D341Med (cell line): ENCODE measurements around the gene CCDC83.
"Not testable (repeated sequence)": the region's sequence is repeated elsewhere in the genome, so short reads cannot be mapped to it uniquely, and the experiment has no call there.

Source experiments
- DNase-seq: peaks from one replicate; pipeline ENCODE4 v3.0.0; 2012; ENCODE audit warnings: low spot score

CCDC83 gene

DNA sequence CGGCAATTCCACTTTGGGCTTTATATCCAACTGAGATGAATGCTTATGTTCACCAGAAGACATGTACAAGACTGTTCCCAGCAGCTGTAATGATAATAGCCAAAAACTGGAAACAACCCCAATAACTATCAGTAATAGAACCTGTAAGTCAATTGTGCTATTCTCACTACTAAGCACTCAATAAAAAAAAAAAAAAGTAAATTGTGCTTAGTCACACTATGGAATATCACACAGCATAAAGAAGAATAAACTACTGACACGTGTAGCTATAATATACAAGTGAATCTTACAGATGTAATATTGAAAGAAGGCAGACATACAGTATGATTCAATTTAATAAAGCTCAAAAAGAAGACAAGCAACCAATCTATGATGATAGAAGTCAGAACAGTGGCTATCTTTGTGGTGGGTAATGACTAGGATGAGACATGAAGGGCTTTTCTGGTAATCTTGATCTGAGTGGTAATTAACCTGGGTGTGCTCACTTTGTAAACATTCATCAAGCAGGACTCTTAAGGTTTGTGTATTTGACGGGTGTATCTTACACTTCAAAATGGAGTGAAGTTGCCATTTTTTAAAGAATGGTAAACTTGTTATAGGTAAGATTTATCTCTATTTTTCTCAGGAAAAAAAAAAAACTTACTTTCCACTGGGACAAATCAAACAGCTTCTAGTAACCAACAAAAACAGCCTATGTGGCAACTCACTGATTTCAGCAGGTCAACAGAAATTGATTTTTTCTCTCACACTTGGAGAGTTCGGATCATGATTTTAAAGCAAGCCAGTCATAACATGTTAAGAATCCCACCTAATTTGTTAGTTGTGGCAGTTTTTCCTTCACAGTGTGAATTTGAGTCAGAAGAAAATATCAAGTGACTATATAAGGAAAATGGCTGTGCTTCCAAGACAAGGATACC lies 84.2 kb downstream of the CCDC83 start:
- DNase-seq, result no peak

DNA sequence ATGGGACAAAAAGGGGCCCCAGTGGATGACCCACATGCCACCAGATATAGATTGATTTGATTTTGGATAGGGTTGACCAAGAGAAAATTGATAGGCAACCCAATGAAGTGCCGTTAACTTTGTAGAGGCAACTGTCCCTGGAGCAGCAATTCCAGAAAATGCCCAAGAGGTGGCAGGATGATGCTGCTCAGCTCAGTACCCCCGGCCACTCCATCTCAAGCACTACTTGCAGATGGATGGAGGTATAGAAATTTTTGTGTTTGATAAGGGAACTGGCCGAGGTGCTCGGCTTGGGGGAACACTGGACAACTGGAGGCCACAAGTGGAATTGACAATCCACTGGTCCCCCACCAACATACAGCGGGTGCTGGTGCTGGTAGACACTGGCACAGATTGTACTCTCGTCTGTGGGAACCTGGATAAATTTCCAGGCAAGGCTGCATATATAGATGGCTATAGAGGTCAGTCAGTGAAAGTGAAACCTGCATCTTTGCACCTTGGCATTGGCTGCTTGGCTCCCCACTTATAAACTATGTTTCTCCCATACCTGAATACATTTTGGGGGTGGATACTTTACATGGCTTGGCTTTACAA lies 86.3 kb downstream of the CCDC83 start:
- DNase-seq, result peak; percentile 71

DNA sequence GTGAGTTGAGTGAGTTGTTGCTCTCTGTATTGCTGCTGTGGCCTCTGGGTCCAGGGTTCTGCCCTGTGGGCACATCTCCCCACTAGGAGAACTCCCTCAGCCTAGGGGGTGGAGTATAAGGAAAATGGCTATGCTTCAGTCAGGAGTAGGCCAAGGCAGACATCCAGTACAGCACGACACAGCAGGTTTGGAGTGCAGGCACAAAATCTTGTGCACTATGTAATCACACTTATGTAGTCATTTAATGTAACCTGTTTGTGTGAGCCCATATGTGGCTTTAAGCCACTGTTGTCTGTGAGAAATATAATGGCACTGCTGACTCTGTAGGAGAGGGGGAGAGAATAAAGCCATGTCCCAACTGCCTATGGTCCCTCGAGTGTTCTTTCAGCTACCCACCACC lies 90.1 kb downstream of the CCDC83 start:
- DNase-seq, result no peak

DNA sequence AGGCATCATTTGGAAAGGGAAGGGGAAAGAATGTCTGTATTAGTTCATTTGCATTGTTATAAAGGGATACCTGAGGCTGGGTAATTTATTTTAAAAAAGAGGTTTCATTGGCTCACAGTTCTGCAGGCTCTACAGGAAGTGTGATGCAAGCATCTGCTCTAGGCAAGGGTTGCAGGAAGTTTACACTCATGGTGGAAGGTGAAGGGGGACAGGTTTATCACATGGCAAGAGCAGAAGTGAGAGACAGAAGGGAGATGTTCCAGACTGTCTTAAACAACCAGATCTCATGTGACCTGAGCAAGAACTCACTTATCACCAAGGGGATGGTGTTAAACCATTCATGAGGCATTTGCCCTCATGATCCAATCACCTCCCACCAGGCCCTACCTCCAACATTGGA lies 90.6 kb downstream of the CCDC83 start:
- no peak for DNase-seq

DNA sequence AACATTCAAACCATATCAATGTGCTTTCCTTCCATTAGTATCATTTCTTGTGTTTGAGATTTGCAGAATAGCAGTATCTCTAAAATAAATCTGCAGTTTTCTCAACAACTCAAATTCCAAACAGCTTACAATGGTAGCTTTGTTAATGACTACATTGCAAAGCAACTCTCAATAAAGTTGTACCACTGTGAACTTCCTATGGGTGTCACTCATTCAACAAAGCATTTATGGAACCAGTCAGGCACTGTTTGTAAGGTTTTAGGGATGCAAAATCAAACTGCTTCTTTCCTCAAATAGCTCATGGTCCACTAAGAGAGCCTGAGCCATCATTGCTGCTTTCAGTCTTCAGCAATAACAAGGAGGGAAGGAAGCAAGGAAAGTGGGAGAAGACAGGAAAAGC lies 91.0 kb downstream of the CCDC83 start:
- DNase-seq, result no peak

- DNase-seq, result no peak
Measured at GRCh38 chr11:85947431-85948272, 92.5 kb downstream of the CCDC83 start.

DNA sequence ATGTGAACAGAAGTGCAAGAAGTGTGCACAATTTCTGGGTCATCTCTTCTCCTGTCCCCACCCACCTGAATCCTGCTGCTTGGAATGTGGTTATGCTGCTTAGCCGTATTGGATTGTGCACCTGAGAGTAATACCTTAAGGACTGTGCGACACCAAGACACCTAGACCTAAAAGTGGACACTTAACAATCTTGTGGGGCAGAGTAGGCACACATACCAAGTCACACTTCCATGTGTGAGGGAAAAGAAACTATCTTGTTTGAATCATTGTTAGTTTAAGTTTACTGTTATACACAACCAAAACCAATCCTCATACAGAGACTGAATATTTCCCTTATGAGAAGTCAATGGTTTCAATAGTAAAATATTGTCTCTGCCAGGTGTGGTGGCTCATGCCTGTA lies 93.7 kb downstream of the CCDC83 start:
- DNase-seq, result no peak

GRCh38 chr11:85949798-85950197 lies 94.6 kb downstream of the CCDC83 start:
- DNase-seq, result no peak

DNA sequence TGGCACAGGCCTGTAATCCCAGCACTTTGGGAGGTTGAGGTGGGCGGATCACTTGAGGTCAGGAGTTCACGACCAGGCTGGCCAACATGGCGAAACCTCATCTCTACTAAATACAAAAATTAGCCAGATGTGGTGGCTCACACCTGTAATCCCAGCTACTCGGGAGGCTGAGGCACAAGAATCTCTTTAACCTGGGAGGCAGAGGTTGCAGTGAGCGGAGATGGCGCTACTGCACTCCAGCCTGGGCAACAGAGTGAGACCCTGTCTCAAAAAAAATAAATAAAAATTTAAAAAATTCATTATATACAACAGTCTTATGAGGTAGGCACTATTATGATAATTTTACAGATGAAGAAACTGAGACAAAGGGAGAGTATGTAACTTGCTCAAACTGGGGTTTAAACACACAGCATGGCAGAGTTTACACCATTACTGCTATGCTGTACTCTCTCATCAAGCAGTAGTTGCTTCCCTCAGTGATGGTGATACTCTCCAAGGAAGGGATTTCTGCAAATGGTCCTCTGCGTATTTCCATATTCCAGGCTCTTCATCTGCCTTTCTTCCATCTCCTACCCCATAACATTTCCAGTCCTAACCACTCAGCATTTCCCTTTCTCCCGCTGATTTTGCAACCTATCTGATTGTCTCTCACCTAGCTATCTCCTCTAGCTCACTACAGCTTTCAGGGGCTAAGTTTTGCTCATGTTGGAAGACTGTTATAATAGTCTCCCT lies 95.3 kb downstream of the CCDC83 start:
- DNase-seq, result no peak

GRCh38 chr11:85951049-85951405 lies 95.8 kb downstream of the CCDC83 start:
- no peak for DNase-seq

- no peak for DNase-seq
Measured at GRCh38 chr11:85951428-85952107, 96.4 kb downstream of the CCDC83 start.

DNA sequence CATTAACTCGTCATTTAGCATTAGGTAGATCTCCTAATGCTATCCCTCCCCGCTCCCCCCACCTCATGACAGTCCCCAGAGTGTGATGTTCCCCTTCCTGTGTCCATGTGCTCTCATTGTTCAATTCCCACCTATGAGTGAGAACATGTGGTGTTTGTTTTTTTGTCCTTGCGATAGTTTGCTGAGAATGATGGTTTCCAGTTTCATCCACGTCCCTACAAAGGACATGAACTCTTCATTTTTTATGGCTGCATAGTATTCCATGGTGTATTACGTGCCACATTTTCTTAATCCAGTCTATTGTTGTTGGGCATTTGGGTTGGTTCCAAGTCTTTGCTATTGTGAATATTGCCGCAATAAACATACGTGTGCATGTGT lies 96.9 kb downstream of the CCDC83 start:
- not testable (repeated sequence) for DNase-seq

- DNase-seq, result no peak
Measured at GRCh38 chr11:85953491-85954143, 98.4 kb downstream of the CCDC83 start.

DNA sequence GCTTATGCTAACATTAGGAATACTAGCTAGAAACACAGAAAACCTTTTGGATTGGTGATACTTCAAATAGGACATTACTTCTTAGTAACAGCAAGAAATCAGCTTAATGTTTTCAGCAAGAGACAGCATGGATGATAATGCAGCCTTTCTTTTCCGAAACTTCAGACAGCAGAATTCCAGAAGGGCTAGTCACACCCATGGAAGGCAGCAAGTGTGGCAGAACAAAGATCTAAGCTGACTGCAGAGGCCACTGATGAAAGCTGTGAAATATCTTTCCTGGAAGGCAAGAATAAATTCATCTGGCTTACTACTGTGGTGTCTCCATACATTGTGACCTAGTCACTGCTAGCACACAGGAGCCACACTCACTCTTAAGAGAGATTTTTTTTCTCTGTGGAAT lies 100.3 kb downstream of the CCDC83 start:
- DNase-seq, result no peak

DNA sequence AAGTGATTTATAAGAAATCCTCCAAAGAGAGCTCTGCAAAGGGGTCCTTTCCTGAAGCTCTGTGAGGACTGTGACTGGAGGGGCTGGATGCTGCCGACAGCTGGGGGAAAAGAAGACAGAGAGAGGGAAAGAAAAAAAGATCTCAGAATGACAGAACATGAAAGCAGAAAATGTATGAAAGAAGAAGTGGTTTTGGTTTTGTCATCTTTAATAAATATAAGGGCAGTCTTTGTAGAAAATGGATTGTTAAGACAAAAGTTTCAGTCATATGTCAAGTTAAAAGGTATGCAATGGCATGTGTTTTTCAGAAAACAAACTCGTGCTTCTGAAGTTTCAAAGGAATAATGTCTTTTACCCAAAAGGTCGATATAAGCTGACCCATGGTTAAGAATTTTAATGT lies 105.5 kb downstream of the CCDC83 start:
- DNase-seq, result no peak

GRCh38 chr11:85961130-85961529 lies 105.9 kb downstream of the CCDC83 start:
- DNase-seq, result no peak

DNA sequence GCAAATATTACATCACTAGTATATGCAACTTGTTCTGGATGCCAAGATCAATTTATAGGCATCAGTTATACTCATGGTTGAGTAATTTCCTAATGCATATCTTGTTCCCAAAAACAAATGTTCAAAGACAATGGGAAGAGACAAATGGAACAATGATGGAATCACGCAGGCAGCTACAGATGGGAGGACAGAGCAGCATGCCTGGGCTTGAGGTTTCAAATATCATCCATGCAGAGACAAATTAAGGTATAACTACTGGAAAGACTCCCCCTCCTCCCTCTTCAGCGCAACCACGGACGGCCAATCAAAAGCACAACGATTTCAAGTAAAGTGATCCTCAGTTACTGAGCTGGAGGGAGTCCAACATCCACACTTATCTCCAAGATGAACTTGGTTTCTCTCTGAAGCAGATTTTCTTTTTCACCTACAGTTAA lies 106.8 kb downstream of the CCDC83 start:
- no peak for DNase-seq

DNA sequence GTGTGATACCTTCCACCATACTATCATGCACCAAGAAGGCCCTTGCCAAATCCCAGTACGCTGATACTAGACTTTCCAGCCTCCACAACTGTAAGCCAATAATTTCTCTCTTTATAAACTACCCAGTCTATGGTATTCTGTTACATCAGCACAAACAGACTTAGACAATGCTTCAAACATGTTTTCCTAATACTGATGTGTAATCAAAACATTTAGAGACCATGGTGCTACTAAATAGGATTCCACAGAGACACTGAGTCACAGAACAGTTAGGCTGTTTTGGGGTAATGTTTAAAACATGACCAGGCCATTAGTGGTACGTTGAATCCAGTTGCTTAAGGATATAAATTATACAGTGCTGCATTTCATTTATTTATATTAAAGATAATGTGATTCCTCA lies 110.0 kb downstream of the CCDC83 start:
- no peak for DNase-seq

GRCh38 chr11:85967457-85967856 lies 112.3 kb downstream of the CCDC83 start:
- no peak for DNase-seq
